GM19193 (cell line): Measurements from ENCODE around the gene UBA1.

ENCODE experiments used
- POLR2A ChIP-seq: IDR thresholded peaks from 4 replicates; pipeline ENCODE4 v1.6.1; 2011; ENCODE audit not compliant: insufficient read depth, insufficient read length; ENCODE audit errors: extremely low read depth

The UBA1 gene

GRCh38 chrX:47176101-47176740, 17.4 kb upstream of the UBA1 start:
- no peak for TF ChIP-seq POLR2A

- TF ChIP-seq POLR2A, result no peak
Measured at GRCh38 chrX:47177079-47177478, 16.6 kb upstream of the UBA1 start.

- no peak for TF ChIP-seq POLR2A
Measured at GRCh38 chrX:47178337-47178736, 15.3 kb upstream of the UBA1 start.

DNA sequence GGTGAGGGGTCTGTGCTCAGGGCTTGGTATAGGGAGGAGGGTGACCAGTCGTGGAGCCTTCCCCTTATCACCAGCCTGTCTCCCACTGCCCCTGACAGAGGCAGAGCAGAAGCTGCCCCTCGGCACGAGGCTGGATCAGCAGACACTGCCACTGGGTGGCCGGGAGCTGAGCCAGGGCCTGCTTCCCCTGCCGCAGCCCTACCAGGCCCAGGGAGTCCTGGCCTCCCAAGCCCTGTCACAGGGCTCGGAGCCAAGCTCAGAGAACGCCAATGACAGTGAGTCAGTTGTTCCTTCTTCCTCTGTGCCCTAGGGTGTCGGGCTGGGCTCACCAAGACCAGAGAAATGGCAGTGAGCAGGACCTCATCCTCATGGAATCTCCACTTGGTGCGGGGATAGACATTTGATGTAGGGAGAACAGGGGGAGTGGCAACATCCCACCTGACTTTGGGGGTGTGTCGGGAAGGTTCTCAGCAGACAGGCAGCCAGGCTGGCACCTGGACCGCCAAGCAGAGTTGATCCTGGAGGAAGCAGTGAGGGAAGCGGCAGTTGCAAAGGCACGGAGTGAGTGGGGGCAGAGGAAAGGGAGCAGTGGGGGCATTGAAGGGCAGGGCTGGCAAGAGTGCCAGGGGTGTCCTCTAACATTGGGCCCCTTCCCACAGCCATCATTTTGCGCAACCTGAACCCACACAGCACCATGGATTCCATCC, 14.3 kb upstream of the UBA1 start:
- no peak for TF ChIP-seq POLR2A

GRCh38 chrX:47179928-47180255, 13.7 kb upstream of the UBA1 start:
- no peak for TF ChIP-seq POLR2A

DNA sequence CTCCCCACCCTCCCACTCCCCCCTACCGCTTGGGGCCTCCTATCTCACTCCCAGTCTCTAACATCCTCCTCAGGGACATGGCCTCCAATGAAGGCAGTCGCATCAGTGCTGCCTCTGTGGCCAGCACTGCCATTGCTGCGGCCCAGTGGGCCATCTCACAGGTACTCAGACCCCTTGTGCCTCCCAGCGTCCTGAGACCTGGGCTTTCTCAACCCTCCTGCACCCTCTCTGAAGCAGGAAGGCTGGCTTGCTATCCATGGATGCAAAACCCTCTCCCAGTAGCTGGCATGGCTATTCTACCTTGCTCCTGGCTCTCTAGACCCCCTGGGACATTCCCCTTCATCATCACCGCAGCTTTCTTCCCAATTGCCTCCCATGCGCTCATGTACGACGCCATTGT, 13.3 kb upstream of the UBA1 start:
- TF ChIP-seq POLR2A, result no peak

- no peak for TF ChIP-seq POLR2A
Measured at GRCh38 chrX:47181301-47181700, 12.3 kb upstream of the UBA1 start.

DNA sequence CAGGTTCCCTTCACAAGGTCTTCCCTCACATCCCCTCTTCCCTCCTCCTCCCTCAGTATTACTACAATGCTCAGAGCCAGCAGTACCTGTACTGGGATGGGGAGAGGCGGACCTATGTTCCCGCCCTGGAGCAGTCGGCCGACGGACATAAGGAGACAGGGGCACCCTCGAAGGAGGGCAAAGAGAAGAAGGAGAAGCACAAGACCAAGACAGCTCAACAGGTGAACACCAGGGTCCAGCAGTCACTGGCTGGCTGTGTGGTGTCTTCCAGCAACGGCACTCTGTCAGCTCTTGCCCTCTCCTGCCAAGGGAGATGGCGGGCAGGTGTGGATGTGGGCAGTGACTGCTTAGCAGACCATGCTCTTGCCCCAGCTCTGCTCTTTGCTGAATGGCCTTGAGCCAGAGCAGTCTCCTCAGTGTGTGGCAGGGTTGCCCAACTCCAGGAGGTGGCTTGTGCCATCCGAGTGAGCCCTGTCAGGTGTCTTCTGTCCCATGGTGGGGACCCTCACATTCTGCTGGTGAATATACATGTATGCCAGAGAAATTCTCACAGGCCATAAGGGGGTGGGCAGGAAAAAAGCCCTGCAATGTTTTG, 11.4 kb upstream of the UBA1 start:
- no peak for TF ChIP-seq POLR2A

- TF ChIP-seq POLR2A, result no peak
Measured at GRCh38 chrX:47184486-47184885, 9.1 kb upstream of the UBA1 start.

DNA sequence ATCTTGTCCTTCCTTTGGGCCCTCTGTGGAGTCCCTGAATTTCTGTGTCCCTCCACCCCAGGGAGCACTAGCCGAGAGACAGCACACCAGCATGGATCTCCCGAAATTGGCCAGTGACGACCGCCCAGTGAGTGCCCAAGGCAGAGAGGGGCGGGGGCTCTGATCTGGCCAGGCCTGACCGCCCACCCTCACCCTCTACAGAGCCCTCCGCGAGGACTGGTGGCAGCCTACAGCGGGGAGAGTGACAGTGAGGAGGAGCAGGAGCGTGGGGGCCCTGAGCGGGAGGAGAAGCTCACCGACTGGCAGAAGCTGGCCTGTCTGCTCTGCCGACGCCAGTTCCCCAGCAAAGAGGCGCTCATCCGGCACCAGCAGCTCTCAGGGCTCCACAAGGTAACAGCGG, 8.4 kb upstream of the UBA1 start:
- no peak for TF ChIP-seq POLR2A

DNA sequence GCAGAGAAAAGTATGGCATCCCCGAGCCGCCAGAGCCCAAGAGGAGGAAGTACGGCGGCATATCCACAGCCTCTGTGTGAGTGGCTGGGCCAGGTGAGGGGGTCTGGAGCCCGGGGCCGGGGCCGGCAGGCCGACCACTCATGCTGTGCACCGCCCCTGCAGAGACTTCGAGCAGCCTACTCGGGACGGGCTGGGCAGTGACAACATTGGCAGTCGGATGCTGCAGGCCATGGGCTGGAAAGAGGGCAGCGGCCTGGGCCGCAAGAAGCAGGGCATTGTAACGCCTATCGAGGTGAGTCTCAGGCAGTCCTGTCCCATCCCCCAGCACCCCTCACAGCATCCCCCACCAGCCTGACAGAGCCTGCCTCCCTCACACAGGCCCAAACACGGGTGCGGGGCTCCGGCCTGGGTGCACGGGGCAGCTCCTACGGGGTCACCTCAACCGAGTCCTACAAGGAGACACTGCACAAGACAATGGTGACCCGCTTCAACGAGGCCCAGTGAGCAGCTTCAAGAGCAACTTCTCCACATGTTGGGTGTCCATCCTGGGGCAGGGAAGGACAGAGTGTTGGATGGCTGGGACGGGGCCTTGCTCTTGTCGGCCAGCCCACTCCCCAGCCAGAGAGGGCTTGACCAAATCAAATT, 7.4 kb upstream of the UBA1 start:
- no peak for TF ChIP-seq POLR2A

DNA sequence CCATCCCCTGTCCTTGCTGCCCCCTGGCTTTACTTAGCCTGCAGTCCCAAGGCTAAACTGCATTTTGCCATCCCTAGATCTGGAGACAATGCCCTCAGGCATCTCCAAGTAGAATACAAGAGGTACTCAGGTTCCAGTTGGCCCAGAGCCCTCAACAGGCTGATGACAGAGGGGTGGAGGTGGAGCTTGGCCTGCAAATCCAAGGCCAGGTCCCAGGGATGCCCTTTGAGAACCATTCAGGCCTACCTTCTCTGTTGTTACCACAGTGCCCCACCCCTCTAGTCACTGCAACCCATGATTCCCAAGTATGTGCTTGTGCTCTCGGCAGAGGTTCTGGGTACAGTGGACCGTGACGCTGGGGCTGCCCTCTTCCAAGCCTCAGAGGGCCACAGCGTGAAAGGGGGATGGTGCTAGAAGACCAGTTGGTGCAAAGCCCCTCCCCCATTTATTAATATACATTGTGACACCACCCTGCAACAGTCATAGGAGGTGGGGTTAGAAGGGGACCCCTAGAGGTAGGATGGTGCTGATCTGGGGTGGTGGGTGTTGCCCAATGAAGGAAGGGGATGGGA, 6.4 kb upstream of the UBA1 start:
- TF ChIP-seq POLR2A, result no peak

DNA sequence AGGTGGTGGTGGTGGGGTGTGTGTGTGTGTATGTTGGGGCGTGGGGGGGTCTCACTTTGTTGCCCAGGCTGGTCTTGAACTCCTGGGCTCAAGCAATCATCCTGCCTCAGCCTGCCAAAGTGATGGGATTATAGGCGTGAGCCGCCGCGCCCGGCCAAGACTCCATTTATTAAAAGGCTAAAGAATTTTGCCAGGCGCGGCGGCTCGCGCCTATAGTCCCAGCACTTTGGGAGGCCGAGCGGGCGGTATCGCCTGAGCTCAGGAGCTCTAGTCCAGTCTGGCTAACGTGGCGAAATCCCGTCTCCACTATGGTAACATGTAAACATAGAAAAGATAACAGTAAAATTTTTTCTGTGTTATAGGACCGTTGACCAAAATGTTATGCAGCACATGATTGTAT, 3.7 kb upstream of the UBA1 start:
- TF ChIP-seq POLR2A, result no peak

GRCh38 chrX:47190445-47191269, 3.0 kb upstream of the UBA1 start:
- TF ChIP-seq POLR2A, result peak; percentile 87

DNA sequence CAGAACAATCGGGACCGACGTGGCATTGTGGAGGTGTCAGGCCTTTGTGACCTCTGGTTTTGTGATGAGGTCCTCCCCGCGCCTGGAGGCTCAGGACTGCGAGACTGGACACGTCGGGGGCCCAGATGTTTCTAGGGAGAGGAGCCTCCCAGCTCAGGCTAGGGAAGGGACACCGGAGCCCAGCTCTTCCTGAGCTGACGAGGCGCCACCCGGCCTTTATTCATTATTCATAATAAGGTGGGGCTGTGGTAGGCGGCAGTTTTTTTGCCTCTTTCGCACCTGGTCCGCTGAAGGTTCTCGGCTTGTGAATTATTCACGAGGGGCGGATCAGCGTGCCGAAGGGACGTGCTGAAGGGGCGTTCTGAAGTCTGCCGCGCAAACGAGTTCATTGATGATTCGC, 2.3 kb upstream of the UBA1 start:
- no peak for TF ChIP-seq POLR2A
